ENCODE results near the gene CACNA1A.

CACNA1A gene

GRCh38 chr19:13356686-13357280 is 149.5 kb downstream of the CACNA1A start:
- DNase-seq: no peak

- no peak for DNase-seq
Observed at GRCh38 chr19:13356185-13356584, 150.1 kb downstream of the CACNA1A start.

GRCh38 chr19:13355356-13355755 is 150.9 kb downstream of the CACNA1A start:
- DNase-seq: no peak

- DNase-seq: no peak
Observed at GRCh38 chr19:13353625-13354024, 152.7 kb downstream of the CACNA1A start.

- no peak for DNase-seq
Observed at GRCh38 chr19:13350759-13351158, 155.5 kb downstream of the CACNA1A start.

DNA sequence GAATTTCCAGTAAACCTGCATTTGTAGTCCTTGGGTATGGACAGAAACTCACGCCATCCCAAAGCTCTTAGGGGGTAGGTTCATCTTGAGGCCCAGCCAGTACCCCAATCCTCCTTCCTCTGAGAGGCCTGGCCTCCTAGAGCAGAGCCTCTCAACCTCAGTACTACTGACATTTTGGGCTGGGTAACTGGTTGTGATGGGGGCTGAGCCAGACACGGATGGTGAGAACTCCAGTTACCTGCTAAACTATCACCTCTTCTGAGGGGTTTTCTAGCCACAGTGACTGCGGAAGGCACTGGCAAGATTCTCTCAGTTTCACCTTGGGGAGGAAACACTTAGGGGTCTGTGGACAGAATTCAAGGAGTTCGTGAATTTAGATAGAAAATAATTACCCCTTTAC is 156.2 kb downstream of the CACNA1A start:
- no peak for DNase-seq

- no peak for DNase-seq
Observed at GRCh38 chr19:13347367-13347766, 158.9 kb downstream of the CACNA1A start.

DNA sequence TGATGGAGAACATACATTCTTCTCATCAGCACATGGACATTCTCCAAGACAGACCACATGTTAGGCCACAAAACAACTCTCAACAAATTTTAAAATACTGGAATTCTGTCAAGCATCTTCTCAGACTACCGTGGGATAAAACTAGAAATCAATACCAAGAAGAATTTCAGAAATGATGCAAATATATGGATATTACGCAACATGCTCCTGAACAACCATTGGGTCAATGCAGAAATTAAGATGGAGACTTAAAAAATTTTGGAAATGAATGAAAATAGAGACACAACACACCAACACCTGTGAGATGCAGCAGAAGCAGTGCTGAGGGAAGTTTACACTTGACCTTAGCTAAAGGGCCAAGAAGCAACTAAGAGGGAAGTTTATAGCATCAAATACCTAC is 162.8 kb downstream of the CACNA1A start:
- no peak for DNase-seq

GRCh38 chr19:13342672-13343071 is 163.6 kb downstream of the CACNA1A start:
- DNase-seq: no peak

DNA sequence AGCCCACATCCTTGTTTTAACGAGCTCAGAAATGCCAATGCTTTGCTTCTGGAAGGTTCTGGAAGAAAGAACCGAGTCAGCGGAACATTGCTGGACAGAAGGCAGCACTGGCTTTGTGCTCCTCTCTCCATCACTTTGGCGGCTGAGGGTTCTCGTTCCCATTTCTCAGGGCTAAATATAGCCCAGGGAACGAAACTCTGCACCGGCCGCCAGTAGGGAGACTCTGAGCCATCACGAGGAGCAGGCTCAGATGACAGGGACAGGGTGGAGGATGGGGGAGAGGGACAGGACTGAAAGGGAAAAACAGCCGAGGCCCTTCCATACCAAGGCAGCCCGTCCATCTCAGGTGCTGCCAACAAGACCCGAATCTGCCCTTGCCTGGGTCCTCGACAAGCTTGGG is 166.4 kb downstream of the CACNA1A start:
- DNase-seq: no peak

- no peak for DNase-seq
Observed at GRCh38 chr19:13337181-13337580, 169.1 kb downstream of the CACNA1A start.

- DNase-seq: no peak
Observed at GRCh38 chr19:13334801-13335481, 171.3 kb downstream of the CACNA1A start.

DNA sequence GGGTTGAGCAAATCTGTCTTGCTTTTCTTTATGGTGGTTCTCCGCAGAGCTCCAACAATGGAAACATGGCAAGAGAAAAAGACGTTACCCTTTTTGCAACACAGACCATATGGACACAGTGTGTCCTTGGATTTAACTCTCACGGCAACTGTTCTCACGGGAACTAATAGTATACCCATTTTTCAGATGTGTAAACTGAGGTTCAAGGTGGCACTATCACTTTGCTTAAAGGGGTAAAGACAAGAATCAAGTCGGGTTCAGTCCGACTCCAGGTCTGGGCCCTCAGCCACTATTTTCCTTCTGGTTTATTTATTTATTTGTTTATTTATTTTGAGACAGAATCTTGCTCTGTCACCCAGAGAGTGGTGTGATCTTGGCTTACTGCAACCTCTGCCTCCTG is 176.0 kb downstream of the CACNA1A start:
- no peak for DNase-seq

- no peak for DNase-seq
Observed at GRCh38 chr19:13329766-13330165, 176.5 kb downstream of the CACNA1A start.

DNA sequence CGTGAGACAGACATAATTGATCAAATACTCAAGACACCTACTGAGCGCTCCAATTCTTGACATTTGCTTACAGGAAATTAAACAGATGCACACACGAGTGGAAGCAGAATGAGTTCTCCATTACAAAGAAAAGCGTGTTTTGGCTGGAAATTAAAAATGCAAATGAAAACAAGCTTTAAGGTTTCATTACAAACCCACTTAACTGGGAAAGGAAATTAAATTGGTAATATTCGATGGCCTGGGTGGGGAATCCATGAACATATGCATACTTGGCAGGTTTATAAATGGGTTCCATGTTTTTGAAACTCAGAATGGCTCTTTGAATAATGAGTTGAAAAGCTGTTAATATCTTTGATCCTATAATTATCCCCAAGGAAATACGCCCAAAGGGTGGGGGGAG is 178.0 kb downstream of the CACNA1A start:
- no peak for DNase-seq

- DNase-seq: no peak
Observed at GRCh38 chr19:13319526-13319925, 186.8 kb downstream of the CACNA1A start.

GRCh38 chr19:13318190-13318589 is 188.1 kb downstream of the CACNA1A start:
- no peak for DNase-seq

DNA sequence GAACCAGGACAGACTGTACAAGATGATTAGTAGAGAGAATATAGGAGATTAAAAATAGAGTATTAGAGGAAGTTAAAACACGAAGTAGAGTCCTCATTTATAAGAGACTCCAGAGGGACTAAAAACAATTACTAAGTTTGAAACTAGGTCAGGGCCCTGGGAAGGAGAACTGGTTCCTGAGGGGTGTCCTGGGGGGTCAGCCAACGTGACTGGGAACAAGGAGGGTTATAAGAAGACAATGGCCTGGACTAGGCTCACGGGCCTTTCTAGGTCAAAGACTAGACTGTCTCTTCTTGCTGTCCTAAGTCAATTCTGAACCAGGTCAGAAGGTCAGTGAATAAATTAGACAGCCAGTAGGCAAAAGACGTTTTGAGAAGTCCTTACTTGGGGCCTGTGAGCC is 190.8 kb downstream of the CACNA1A start:
- no peak for DNase-seq

- no peak for DNase-seq
Observed at GRCh38 chr19:13314761-13315160, 191.5 kb downstream of the CACNA1A start.

DNA sequence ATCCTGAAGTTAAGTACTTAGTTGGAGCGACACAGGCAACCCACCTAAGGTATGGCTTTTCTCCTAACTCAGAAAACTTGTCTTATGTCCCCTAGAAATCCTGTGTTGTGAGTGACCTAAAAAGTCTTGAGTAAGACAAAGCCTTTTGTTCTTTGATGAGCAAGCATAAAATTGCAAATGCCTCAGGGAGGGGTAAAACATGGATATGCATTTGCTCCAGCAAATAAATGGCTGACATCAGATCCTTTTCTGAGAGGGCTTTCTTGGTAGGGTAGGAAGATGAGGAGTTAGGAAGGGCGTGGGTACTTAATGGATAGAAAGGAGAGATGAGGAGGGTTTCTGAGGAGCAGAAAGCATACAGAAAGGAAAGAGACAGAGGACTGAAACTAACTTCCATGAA is 192.4 kb downstream of the CACNA1A start:
- no peak for DNase-seq

DNA sequence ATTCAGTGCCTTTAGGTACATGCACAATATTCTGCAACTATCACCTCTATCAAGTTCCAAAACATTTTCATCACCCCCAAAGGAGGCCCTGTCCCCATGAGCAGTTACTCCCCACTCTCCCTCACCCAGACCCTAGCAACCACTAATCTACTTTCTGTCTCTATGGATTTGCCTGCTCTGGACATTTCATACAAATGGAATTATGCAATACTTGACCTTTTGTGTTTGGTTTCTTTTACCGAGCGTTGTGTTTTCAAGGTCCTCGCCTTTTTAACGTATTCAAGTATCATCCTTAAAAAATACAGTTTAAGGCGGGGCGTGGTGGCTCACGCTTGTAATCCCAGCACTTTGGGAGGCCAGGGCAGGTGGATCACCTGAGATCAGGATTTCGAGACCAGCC is 196.4 kb downstream of the CACNA1A start:
- no peak for DNase-seq

GRCh38 chr19:13303381-13304129 is 202.7 kb downstream of the CACNA1A start:
- no peak for DNase-seq

DNA sequence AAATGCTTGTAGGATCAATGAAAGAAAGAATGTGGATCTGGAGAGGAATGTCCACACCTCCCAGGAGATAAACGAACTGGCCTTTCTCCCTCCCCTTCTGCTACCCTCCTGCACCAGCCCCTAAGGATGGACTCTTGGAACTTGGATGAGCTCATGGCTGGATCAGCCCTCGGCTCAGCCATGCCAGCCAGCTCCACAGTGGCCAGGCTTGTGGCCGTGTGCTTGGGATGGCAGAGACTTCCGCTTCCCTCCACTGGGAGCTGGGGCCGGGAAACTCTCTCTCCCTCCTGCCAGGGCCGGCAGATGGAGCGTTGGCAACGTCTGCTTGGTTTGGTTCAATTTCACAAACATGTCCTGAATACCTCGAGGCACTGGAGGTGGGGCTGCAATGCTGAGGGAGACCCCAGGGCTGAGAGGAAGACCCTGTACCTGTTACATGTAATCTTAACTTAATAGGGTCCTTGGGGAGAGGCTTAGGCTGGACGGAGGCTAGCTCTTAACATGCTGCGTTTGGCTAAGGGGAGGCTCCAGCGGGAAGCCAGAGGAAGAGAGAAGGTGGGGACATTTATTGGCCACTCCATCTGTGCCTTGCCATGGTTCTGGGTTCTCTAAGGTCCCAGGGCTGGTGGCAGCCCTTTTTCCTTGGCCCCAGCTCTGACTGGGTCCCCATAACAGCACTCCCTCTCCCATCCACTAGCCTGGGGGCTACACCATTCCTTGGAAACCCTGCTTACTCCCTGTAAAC is 203.6 kb downstream of the CACNA1A start:
- no peak for DNase-seq

Measured in HCEC 1CT (cell line).